ENCODE data around the gene PCP4L1. TPM values are rescaled to one million over a fixed set of nuclear protein-coding genes. Genes with fewer than 3 reads are reported as not detected.

PCP4L1 gene
- total RNA-seq, 1 donor from 2014 or later = not detected

- Mint-ChIP-seq H3K4me1 (ENCODE audit: low read depth) (no peaks in the 10 kb centered on the region), H3K9me3 (no peaks in the 10 kb centered on the region), H3K4me3 (ENCODE audit: low read depth) (no peak overlapping the region), H3K27me3 (ENCODE audit: low read depth) (no peaks in the 10 kb centered on the region), H3K36me3 (ENCODE audit: low read depth) (no peaks in the 10 kb centered on the region), H3K27ac (no peak overlapping the region)
- intact Hi-C loops (cut with micrococcal nuclease) = loop anchor here (1.0 kb wide), 1 partner anchor 63 kb away; no protein-coding TSS in a partner anchor
- DNase-seq (ENCODE audit: low spot score) = no peak
These were observed 32.2 kb downstream of the PCP4L1 start for GRCh38 chr1:161290779-161291178.

GRCh38 chr1:161297415-161297814 lies 38.9 kb downstream of the PCP4L1 start:
- Mint-ChIP-seq H3K27ac (no peak overlapping the region), H3K9me3 (no peaks in the 10 kb centered on the region), H3K4me1 (ENCODE audit: low read depth) (peaks cover 4% of the 10 kb centered on the region), H3K36me3 (ENCODE audit: low read depth) (no peaks in the 10 kb centered on the region), H3K27me3 (ENCODE audit: low read depth) (no peaks in the 10 kb centered on the region), H3K4me3 (ENCODE audit: low read depth) (no peak overlapping the region)
- no peak for DNase-seq (ENCODE audit: low spot score)
- intact Hi-C loops (cut with micrococcal nuclease) = no loop called here

GRCh38 chr1:161298116-161298515 lies 39.6 kb downstream of the PCP4L1 start:
- no peaks in the 10 kb centered on the region for H3K27me3 Mint-ChIP-seq (ENCODE audit: low read depth)
- no peak overlapping the region for H3K4me3 Mint-ChIP-seq (ENCODE audit: low read depth)
- DNase-seq (ENCODE audit: low spot score) = no peak
- H3K4me1 Mint-ChIP-seq (ENCODE audit: low read depth) = peaks cover 4% of the 10 kb centered on the region
- intact Hi-C loops (cut with micrococcal nuclease) = no loop called here
- H3K36me3 Mint-ChIP-seq (ENCODE audit: low read depth) = no peaks in the 10 kb centered on the region
- no peaks in the 10 kb centered on the region for H3K9me3 Mint-ChIP-seq
- no peak overlapping the region for H3K27ac Mint-ChIP-seq

DNA sequence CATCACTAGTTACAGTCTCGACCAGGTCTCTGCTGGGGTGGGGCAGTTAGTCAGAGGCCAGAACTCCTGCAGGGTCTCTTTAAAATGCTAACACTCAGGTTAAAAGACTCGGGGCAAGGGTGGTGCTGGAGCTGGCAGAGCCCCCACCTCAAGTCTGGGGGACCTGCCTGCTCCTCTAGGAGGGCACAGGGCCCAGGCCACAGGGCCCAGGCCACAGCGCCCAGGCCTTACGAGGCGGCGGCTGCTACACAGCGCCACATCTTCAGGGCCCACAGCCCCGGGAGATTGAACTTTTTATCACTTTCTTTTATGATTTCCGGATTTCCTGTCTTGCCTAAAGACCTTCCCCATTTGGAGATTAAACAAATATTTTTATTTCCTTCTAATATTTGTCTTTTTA lies 40.8 kb downstream of the PCP4L1 start:
- Mint-ChIP-seq H3K4me1 (ENCODE audit: low read depth) (peaks cover 11% of the 10 kb centered on the region), H3K9me3 (no peaks in the 10 kb centered on the region), H3K27ac (no peak overlapping the region), H3K36me3 (ENCODE audit: low read depth) (peaks cover 5% of the 10 kb centered on the region), H3K4me3 (ENCODE audit: low read depth) (no peak overlapping the region), H3K27me3 (ENCODE audit: low read depth) (no peaks in the 10 kb centered on the region)
- intact Hi-C loops (cut with micrococcal nuclease) = no loop called here
- no peak for DNase-seq (ENCODE audit: low spot score)

DNA sequence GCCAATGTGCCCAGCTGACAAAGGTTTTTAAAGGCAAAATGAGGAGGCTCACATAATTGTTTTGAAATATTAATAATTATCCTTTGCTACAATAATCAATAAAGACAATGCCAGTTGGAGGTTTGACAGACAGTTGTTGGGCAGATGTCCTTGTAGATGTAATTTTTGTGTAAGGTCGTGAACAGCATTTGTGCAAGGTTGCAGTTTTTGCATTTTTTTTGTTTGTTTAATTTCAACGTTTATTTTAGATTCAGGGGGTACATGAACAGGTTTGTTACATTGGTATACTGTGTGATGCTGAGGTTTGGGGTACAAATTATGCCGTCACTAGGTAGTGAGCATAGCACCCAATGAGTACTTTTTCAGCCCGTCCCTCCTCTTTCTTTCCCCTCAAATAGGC lies 41.9 kb downstream of the PCP4L1 start:
- Mint-ChIP-seq H3K9me3 (no peaks in the 10 kb centered on the region), H3K4me3 (ENCODE audit: low read depth) (no peak overlapping the region), H3K27me3 (ENCODE audit: low read depth) (no peaks in the 10 kb centered on the region), H3K36me3 (ENCODE audit: low read depth) (peaks cover 5% of the 10 kb centered on the region), H3K4me1 (ENCODE audit: low read depth) (peaks cover 20% of the 10 kb centered on the region), H3K27ac (no peak overlapping the region)
- intact Hi-C loops (cut with micrococcal nuclease) = no loop called here
- no peak for DNase-seq (ENCODE audit: low spot score)

DNA sequence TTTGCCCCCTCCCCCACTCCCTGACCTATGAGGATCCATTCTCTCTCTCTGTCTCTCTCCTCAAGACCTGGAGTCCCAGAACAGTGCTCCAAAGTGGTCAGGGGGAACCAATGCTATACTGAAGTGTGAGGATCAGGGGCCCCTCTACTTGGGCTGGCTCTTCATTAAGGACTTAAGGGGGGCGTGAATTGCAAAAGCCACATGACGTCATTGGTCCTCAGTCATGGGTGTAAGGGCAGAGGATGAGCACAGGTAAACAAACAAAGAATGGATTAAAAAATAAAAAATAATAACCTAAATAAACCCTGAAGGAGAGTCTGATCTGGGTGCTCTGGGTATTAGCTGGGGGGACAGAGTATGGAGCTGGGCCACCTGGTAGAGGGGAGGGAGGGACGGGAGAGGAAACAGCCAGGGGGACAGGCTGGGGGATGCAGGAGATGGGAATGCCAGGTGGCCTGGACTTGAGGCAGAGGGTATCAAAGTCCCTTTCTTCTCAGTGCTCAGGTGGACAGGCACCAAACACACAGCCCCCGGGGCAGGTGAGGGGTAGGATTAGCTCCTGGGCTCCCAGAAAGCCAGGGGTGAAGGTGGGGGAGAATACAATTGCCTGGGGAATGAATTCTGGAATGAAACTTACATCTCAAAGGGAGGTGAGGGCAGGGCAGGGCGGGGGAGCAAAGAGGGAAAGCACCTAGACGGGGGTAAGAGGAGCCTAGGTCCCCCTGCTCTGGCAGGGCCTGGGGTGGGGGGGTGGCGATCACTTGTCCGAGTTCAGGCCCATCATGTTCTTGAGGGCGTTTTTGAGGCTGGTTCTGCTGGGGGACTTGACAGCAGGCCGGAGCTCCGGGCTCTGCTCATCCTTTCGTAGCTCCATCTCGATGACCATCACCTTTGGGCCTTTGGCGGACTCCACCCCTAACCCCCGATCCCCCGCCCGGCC lies 46.7 kb downstream of the PCP4L1 start:
- intact Hi-C loops (cut with micrococcal nuclease) = loop anchor here (5.0 kb wide), 1 partner anchor 103 kb away; the partner anchor contains the start of gene NDUFS2
- DNase-seq (ENCODE audit: low spot score) = no peak
- H3K27me3 Mint-ChIP-seq (ENCODE audit: low read depth) = no peaks in the 10 kb centered on the region
- peak overlapping the region; percentile 99 for H3K4me3 Mint-ChIP-seq (ENCODE audit: low read depth)
- H3K36me3 Mint-ChIP-seq (ENCODE audit: low read depth) = peaks cover 9% of the 10 kb centered on the region
- H3K4me1 Mint-ChIP-seq (ENCODE audit: low read depth) = peaks cover 28% of the 10 kb centered on the region
- no peaks in the 10 kb centered on the region for H3K9me3 Mint-ChIP-seq
- H3K27ac Mint-ChIP-seq = peak overlapping the region; percentile 90

- H3K36me3 Mint-ChIP-seq (ENCODE audit: low read depth) = peaks cover 9% of the 10 kb centered on the region
- H3K27me3 Mint-ChIP-seq (ENCODE audit: low read depth) = no peaks in the 10 kb centered on the region
- peak; percentile 79 for DNase-seq (ENCODE audit: low spot score)
- peak overlapping the region; percentile 90 for H3K27ac Mint-ChIP-seq
- intact Hi-C loops (cut with micrococcal nuclease) = loop anchor here (1.0 to 5.0 kb wide), 2 partner anchors 8 to 104 kb away; partner anchors contain the start of genes NDUFS2 and SDHC
- H3K4me3 Mint-ChIP-seq (ENCODE audit: low read depth) = peak overlapping the region; percentile 99
- H3K4me1 Mint-ChIP-seq (ENCODE audit: low read depth) = peaks cover 28% of the 10 kb centered on the region
- H3K9me3 Mint-ChIP-seq = no peaks in the 10 kb centered on the region
These were observed 47.4 kb downstream of the PCP4L1 start for GRCh38 chr1:161305867-161306519.

DNA sequence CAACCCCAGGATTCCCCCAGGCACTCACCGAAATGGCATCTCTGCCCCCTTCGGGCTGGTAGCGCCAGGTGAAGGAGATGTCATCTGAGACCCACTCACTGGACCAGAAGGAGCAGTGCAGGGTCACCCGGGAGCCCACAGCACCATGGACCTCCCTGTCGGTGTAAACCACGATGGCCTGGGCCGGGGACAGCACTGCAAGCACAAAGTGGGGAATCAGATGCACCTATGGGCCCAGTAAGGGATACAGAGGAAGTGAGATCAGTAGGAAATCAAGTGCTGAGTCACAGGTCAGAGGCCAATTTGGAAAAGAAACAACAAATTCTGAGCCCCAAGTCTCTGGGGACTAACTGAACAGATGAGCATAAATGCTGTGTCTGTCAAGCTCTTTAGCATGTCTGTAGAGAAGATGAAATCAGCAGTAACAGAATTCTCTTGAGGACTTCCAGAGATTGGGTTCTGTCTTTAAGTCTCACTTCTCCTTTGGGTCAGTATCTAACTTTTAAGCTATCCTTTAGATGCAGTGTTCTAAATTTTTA lies 48.8 kb downstream of the PCP4L1 start:
- no peak for DNase-seq (ENCODE audit: low spot score)
- intact Hi-C loops (cut with micrococcal nuclease) = loop anchor here (5.0 kb wide), 1 partner anchor 105 kb away; the partner anchor contains the start of gene NDUFS2
- H3K36me3 Mint-ChIP-seq (ENCODE audit: low read depth) = peaks cover 9% of the 10 kb centered on the region
- peak overlapping the region; percentile 41 for H3K4me3 Mint-ChIP-seq (ENCODE audit: low read depth)
- H3K9me3 Mint-ChIP-seq = no peaks in the 10 kb centered on the region
- peaks cover 2% of the 10 kb centered on the region for H3K27me3 Mint-ChIP-seq (ENCODE audit: low read depth)
- peaks cover 28% of the 10 kb centered on the region for H3K4me1 Mint-ChIP-seq (ENCODE audit: low read depth)
- no peak overlapping the region for H3K27ac Mint-ChIP-seq

- Mint-ChIP-seq H3K4me3 (ENCODE audit: low read depth) (no peak overlapping the region), H3K9me3 (no peaks in the 10 kb centered on the region), H3K27ac (no peak overlapping the region), H3K27me3 (ENCODE audit: low read depth) (peaks cover 2% of the 10 kb centered on the region), H3K36me3 (ENCODE audit: low read depth) (peaks cover 9% of the 10 kb centered on the region), H3K4me1 (ENCODE audit: low read depth) (peaks cover 30% of the 10 kb centered on the region)
- no peak for DNase-seq (ENCODE audit: low spot score)
- intact Hi-C loops (cut with micrococcal nuclease) = loop anchor here (5.0 kb wide), 1 partner anchor 106 kb away; the partner anchor contains the start of gene NDUFS2
These were observed 49.5 kb downstream of the PCP4L1 start for GRCh38 chr1:161307892-161308638.

- Mint-ChIP-seq H3K27ac (no peak within 1 kb of the TSS), H3K36me3 (ENCODE audit: low read depth) (peaks cover 4% of the 10 kb centered on the region), H3K9me3 (no peaks in the 10 kb centered on the region), H3K27me3 (ENCODE audit: low read depth) (peaks cover 2% of the 10 kb centered on the region), H3K4me1 (ENCODE audit: low read depth) (peaks cover 27% of the 10 kb centered on the region), H3K4me3 (ENCODE audit: low read depth) (no peak within 1 kb of the TSS)
- intact Hi-C loops (cut with micrococcal nuclease) = loop anchor here (5.0 kb wide), 1 partner anchor 108 kb away; the partner anchor contains the start of gene NDUFS2
- no peak for DNase-seq (ENCODE audit: low spot score)
These were observed 51.3 kb downstream of the PCP4L1 start, which contains the start of gene MPZ for GRCh38 chr1:161309868-161310267. MPZ (minus strand) TSS chr1:161309968; CDS start chr1:161309905, 63 bp downstream.

- intact Hi-C loops (cut with micrococcal nuclease) = no loop called here
These were observed 53.1 kb downstream of the PCP4L1 start for GRCh38 chr1:161311595-161312181.

More at GRCh38 chr1:161311595-161312181, 53.1 kb downstream of the PCP4L1 start:
- no peak for DNase-seq (ENCODE audit: low spot score)
- peaks cover 30% of the 10 kb centered on the region for H3K4me1 Mint-ChIP-seq (ENCODE audit: low read depth)
- peaks cover 2% of the 10 kb centered on the region for H3K27me3 Mint-ChIP-seq (ENCODE audit: low read depth)
- H3K36me3 Mint-ChIP-seq (ENCODE audit: low read depth) = no peaks in the 10 kb centered on the region
- no peaks in the 10 kb centered on the region for H3K9me3 Mint-ChIP-seq
- no peak overlapping the region for H3K4me3 Mint-ChIP-seq (ENCODE audit: low read depth)
- no peak overlapping the region for H3K27ac Mint-ChIP-seq

Data from activated T-helper 2 cell treated with anti-CD3 and anti-CD28 coated beads, Interferon-gamma antibody, Interleukin-2, Interleukin-4, amounts not matched to agents 10 μg/mL and 5 μg/mL and 100 μg/mL, durations not matched to agents 14 hours and 24 hours and 36 hours (primary cell).